ENCODE measurements around the gene DOCK4.

DNA sequence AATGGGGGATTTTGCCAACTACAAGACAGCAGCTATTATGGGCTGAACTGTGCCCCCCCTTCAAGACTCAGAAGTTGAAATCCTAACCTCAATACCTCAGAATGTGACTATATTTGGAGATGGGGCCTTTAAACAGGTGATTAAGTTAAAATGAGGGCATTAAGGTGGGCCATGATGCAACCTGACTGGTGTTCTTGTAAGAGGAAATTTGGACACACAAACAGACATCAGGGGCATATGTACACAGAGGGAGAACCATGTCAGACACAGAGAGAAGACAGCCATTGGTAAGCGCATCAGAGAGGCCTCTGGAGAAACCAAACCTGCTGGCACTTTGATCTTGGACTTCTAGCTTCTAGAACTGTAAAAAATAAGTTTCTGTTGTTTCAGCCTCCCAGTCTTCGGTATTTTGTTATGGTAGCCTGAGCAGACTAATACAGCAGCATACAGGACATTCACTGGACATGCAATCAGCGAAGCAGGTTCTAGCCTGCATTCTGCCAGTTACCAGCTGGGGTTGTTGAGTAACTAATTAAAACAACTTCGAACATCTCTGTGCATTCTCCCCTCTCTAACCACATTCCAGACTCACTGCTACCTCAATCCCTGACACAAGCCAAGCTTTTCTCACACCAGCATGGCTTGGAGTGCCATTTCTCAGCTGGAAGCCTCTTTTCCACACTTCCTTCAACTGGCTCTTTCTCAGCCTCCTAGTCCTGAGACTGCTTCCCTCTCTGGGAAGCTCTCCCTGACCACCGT, 141.4 kb downstream of the DOCK4 start:
- no peak for TF ChIP-seq CTCF (IDR thresholded peaks at IDR 0.05; ENCODE audit: low read depth, low read length, missing input control)
- TF ChIP-seq, protein P1, sequence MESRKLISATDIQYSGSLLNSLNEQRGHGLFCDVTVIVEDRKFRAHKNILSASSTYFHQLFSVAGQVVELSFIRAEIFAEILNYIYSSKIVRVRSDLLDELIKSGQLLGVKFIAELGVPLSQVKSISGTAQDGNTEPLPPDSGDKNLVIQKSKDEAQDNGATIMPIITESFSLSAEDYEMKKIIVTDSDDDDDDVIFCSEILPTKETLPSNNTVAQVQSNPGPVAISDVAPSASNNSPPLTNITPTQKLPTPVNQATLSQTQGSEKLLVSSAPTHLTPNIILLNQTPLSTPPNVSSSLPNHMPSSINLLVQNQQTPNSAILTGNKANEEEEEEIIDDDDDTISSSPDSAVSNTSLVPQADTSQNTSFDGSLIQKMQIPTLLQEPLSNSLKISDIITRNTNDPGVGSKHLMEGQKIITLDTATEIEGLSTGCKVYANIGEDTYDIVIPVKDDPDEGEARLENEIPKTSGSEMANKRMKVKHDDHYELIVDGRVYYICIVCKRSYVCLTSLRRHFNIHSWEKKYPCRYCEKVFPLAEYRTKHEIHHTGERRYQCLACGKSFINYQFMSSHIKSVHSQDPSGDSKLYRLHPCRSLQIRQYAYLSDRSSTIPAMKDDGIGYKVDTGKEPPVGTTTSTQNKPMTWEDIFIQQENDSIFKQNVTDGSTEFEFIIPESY (IDR thresholded peaks at IDR 0.05), result no peak

Data from liver (tissue), 2 donors.